GDM1 (cell line): Measurements from ENCODE around the gene TPI1.
"Not testable (repeated sequence)": the region's sequence is repeated elsewhere in the genome, so short reads cannot be mapped to it uniquely, and the experiment has no call there.

Experiments
- DNase-seq: peaks from one replicate; lab custom pipeline; 2025; lab: John Stamatoyannopoulos, UW

The TPI1 gene

GRCh38 chr12:6894321-6894720 is 27.0 kb downstream of the TPI1 start:
- no peak for DNase-seq

GRCh38 chr12:6896846-6897435 is 29.6 kb downstream of the TPI1 start:
- no peak for DNase-seq

- no peak for DNase-seq
Observed at GRCh38 chr12:6899427-6899826, 32.1 kb downstream of the TPI1 start.

GRCh38 chr12:6899837-6900519 is 32.6 kb downstream of the TPI1 start:
- peak; percentile 63 for DNase-seq

- no peak for DNase-seq
Observed at GRCh38 chr12:6902448-6902847, 35.1 kb downstream of the TPI1 start.

- no peak for DNase-seq
Observed at GRCh38 chr12:6903722-6904121, 36.4 kb downstream of the TPI1 start.

GRCh38 chr12:6904280-6905276 is 37.2 kb downstream of the TPI1 start, which contains the start of gene LRRC23:
Gene LRRC23 (plus strand): TSS chr12:6904822. CDS start chr12:6905634, 812 bp downstream.
- DNase-seq, result peak; percentile 85

- no peak for DNase-seq
Observed at GRCh38 chr12:6905414-6906040, 38.2 kb downstream of the TPI1 start.

- DNase-seq, result not testable (repeated sequence)
Observed at GRCh38 chr12:6908141-6908540, 40.8 kb downstream of the TPI1 start.

- DNase-seq, result no peak
Observed at GRCh38 chr12:6909421-6910145, 42.3 kb downstream of the TPI1 start.

GRCh38 chr12:6912164-6912935 is 45.0 kb downstream of the TPI1 start:
- no peak for DNase-seq

GRCh38 chr12:6914246-6914946 is 47.1 kb downstream of the TPI1 start, which contains the start of gene ENO2:
Gene ENO2 (plus strand): TSS chr12:6914580. CDS start chr12:6915833, 1,253 bp downstream.
- peak; percentile 44 for DNase-seq

- DNase-seq, result no peak
Observed at GRCh38 chr12:6914947-6915788, 47.8 kb downstream of the TPI1 start.

GRCh38 chr12:6915789-6916285 is 48.5 kb downstream of the TPI1 start:
- no peak for DNase-seq

- DNase-seq, result no peak
Observed at GRCh38 chr12:6916426-6917200, 49.3 kb downstream of the TPI1 start.

GRCh38 chr12:6917491-6918231 is 50.3 kb downstream of the TPI1 start:
- DNase-seq, result no peak

- no peak for DNase-seq
Observed at GRCh38 chr12:6919588-6919987, 52.3 kb downstream of the TPI1 start.
